ENCODE results near the gene KCNQ2. TPM values are rescaled to one million over a fixed set of nuclear protein-coding genes. Genes with fewer than 3 reads are reported as not detected.

The KCNQ2 gene
- total RNA-seq, 1 donor from 2014 or later, result not detected

- no peak for DNase-seq (ENCODE audit: low spot score)
Observed at GRCh38 chr20:63417097-63417737, 55.2 kb downstream of the KCNQ2 start.

DNA sequence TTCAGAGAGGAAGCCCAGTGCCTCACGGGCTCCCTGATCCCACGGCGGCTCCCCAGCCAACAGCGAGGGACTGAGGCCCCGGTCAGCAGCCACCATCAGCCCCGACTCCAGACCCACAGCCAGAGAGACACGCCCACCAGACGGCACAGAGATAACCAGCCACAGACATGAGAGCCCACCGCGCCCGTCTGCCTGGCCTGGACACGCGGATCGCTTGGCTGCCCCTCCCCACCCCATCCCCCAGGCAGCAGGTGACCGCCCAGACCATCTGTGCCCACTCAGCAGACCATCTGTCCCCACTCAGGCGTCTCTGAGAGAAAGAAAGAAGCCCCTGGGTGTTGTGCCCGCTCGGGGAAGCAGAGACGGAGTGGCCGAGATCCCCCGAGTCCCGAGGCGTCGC is 55.8 kb downstream of the KCNQ2 start:
- no peak for DNase-seq (ENCODE audit: low spot score)

- no peak for DNase-seq (ENCODE audit: low spot score)
Observed at GRCh38 chr20:63415647-63416391, 56.6 kb downstream of the KCNQ2 start.

- no peak for DNase-seq (ENCODE audit: low spot score)
Observed at GRCh38 chr20:63414720-63415430, 57.6 kb downstream of the KCNQ2 start.

DNA sequence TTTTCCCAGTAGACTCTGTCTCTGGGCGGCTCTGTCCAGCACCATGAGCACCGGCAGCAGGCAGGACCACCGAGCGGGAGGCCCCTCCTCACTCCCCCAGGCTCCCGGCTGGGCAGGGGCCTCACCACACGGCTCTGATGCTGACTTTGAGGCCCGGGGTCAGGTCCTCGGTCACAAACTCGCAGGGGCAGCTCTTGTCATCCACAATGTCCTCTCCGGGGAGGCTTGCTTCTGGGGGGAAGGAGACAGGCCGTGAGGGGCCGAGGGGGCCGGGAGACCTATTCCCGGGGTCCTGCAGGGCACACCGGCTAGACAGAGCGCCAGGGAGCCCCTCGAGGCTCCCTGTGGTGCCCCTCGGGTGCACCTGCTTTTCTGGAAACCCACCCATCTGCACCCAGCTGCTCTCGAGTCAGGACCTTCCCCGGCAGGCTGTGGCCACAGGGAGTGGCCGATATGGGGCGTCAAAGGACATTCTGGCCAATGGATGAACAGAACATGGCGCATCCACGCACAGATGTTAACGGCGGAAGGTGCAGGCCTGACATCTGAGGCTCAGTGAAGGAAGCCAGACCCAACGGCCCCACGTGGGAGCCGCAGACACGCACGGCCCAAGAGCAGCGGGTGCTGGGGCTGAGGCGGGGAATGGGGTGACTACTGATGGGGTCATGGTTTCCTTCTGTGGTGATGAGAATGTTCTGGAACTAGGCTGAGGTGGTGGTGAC is 58.3 kb downstream of the KCNQ2 start:
- DNase-seq (ENCODE audit: low spot score), result no peak

DNA sequence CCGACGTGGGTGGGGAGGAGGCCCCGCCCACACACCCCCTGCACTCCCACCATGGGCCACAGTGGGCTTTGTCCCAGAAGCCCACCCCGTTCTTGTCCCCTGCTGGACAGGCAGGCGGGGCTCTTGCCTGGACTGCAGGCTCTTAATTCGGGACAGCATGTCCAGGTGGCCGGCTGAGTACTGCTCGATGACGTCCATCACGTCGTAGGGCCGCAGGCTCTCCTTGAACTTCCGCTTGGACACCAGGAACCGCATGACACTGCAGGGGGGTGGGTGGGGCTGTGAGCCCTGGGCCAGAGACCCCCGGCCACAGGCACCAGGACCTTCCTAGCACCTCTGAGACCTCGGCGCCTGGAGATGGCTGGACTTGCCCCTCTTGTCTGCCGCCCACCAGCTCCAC is 59.1 kb downstream of the KCNQ2 start:
- DNase-seq (ENCODE audit: low spot score), result no peak

DNA sequence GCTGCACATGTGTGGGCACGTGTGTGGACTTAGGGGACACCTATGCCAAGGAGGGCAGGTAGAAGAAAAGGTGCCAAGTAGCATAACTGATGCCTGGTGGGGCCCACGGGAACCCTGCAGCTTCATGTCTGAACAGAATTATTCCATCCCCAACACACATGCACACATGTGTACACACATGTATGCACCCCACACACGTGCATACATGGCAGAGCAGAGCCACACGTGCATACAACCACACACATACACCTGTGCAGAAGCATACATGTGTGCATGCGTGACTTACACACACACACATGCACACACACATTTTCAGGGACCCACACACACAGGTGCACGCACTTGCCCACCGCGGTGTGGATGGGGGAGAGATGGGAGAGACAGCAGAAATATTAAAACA is 59.6 kb downstream of the KCNQ2 start:
- no peak for DNase-seq (ENCODE audit: low spot score)

DNA sequence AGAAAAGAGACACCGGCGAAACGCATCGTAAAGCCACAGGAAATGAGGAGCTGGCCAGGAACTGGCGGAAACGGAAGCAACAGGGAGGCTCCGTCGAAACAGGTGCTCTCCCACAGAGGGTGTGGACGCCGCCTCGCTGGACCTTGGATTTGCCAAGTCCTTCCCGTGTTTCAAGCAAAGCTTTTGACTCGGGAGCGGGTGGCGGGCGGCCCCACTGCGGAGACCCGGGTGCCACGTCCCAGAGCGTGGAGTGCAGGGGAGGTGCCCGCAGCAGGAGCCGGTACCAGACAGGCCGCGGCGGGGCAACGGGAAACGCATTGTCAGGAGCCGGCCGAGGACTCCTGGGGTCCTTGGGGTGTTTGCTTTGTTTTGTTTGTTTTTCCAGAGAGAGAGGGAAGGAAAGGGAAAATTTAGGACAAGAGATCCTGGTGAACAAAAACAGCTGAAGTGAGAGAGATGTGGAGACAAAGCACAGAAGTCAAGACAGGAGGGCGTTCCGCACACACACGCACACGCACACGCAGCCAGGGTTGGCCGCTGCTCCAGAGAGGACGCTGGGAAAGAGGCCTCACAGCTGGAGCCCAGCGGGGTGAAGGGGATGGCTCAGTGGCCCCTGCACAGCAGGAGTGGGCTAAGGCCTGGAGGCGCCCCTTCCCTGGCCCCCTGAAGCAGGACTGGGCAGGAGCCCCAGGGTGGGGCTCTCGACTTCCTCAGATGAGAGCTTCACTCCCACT is 60.4 kb downstream of the KCNQ2 start:
- no peak for DNase-seq (ENCODE audit: low spot score)

- no peak for DNase-seq (ENCODE audit: low spot score)
Observed at GRCh38 chr20:63411151-63411897, 61.1 kb downstream of the KCNQ2 start.

- no peak for DNase-seq (ENCODE audit: low spot score)
Observed at GRCh38 chr20:63409834-63410435, 62.5 kb downstream of the KCNQ2 start.

DNA sequence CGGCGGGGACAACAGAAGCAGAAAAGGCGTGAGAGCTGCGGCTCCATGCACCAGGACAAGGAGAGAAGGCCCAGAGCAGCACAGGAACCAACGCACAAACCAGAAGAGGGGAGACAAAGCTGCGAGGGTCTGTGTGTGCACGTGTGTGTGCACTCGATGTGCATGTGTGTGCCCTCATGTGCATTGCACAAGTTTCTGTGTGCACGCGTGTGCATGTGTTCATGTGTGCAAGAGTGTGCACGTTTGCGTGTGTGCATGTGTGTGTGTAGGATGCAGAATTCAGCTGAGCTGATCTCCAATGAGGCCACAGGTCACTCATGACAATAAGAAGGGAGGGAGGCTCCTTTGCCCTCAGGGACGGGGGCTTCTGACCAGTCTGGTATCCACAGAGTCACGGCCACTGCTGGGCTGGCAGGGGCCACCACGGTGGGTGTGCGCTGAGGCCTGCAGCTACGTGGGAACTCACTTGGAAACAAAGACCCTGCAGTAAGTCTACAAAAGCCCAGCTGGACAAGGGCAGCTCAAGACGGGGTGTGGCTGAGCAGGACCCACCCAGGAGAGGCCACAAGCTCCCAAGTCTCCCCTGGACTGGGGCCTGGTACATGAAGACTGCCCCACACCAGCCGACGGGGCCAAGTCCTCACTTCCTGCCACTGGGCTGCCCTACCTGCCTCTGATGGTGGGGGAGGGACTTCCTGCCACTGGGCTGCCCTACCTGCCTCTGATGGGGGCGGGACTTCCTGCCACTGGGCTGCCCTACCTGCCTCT is 63.2 kb downstream of the KCNQ2 start:
- DNase-seq (ENCODE audit: low spot score), result no peak

GRCh38 chr20:63408684-63409046 is 63.8 kb downstream of the KCNQ2 start:
- DNase-seq (ENCODE audit: low spot score), result no peak

DNA sequence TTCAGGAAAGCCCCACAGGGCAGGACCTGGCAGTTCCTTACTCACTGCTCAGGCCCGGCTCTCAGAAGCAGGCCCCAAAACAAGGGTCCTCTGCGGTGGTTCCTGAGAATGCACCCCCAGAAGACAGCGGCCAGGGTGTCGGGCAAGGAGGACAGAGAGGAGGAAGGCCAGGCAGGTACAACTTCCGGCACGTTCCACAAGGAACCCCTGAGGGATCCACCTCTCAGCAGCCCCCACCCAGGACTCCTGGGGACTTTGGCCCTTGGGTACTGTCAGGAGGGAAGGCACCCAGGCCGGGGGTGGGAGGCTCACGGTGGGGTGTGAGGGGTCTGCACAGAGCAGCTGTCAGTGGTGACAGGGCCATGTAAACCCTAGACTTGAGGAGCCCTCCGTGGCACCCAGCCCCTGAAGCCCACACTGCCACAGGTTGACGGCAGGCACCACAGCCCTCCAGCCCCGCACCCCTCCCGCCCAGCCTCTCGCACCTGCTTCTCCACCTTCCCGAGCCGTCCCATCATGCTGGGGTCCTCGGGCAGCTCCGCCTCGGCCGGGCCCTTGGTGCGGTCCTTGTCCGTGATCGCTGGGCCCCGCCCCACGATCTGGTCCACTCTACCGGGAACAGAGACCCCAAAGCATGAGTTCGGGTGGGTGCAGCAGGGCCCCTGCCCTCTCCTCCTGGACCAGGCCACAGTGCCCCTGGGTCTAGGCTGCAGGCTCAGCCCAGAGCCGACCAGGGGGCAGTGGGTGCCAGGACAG is 64.3 kb downstream of the KCNQ2 start:
- DNase-seq (ENCODE audit: low spot score), result no peak

- DNase-seq (ENCODE audit: low spot score), result no peak
Observed at GRCh38 chr20:63406617-63407245, 65.7 kb downstream of the KCNQ2 start.

GRCh38 chr20:63406011-63406410 is 66.4 kb downstream of the KCNQ2 start:
- no peak for DNase-seq (ENCODE audit: low spot score)

GRCh38 chr20:63405102-63405730 is 67.2 kb downstream of the KCNQ2 start:
- DNase-seq (ENCODE audit: low spot score), result no peak

GRCh38 chr20:63404129-63405085 is 68.0 kb downstream of the KCNQ2 start:
- no peak for DNase-seq (ENCODE audit: low spot score)
